CD4-positive, alpha-beta T cell treated with Interleukin-4 for 1 hour (primary cell): ENCODE measurements around the gene PIGR.

Experiments
- DNase-seq, 2 donors: peaks; one replicate each; pipeline ENCODE4 v3.0.0-alpha.2; 2020 to 2022

Gene PIGR

DNA sequence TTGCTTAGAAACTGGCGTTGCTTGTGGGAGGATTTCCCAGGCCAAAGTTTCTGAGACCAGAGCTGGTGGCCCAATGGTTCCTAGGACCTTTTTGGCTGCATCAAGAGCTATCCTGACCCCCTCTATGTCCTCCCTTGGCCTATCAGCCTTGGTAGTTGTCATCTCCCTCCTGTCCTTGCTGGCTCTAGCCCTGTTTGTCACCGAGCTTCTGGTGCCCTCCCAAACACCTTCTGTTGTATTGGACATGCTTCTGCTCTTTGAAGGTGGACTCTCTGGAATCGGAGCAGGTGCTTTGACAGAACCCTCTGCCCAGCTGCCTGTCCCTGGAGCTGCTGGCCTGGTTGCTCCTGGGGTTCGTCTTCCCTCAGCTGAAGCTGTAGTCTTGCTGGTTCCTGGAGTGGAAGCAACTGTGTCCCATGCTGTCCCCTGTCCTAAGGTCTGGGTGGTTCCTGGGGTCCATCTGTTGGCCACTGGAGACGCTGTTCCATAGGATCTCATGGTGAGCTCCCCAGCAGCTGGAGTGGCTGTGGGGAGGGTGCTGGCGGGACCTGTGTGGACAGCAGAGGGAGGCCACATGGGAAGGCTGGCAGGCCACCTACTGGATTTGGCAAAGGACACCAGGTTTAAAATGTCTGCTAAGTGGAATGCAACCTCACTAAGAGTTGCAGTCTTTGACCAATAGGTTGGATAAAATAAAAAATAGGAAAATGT lies 14.6 kb upstream of the PIGR start:
- no peak for DNase-seq

DNA sequence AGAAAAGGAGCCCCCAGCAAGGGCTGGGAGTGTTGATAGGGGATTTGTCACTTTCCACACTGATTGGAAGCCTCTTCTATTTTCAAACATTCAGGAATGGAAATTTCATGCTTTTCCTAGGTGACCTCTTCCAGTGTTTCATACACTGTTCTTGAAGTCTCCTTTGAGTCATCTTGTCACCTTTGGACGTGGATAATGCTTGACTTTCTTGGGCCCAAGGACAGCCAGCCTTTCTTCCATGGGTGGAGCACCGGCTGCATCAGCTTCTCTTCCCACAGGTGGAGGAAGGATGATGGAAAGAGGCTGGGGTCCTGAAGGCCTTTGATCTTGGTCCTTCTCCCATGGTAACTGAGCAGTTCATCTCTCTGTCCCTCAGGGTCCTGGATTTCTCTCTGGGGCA lies 11.9 kb upstream of the PIGR start:
- DNase-seq = no peak

- DNase-seq = no peak
Measured at GRCh38 chr1:206957639-206958038, 11.4 kb upstream of the PIGR start.

DNA sequence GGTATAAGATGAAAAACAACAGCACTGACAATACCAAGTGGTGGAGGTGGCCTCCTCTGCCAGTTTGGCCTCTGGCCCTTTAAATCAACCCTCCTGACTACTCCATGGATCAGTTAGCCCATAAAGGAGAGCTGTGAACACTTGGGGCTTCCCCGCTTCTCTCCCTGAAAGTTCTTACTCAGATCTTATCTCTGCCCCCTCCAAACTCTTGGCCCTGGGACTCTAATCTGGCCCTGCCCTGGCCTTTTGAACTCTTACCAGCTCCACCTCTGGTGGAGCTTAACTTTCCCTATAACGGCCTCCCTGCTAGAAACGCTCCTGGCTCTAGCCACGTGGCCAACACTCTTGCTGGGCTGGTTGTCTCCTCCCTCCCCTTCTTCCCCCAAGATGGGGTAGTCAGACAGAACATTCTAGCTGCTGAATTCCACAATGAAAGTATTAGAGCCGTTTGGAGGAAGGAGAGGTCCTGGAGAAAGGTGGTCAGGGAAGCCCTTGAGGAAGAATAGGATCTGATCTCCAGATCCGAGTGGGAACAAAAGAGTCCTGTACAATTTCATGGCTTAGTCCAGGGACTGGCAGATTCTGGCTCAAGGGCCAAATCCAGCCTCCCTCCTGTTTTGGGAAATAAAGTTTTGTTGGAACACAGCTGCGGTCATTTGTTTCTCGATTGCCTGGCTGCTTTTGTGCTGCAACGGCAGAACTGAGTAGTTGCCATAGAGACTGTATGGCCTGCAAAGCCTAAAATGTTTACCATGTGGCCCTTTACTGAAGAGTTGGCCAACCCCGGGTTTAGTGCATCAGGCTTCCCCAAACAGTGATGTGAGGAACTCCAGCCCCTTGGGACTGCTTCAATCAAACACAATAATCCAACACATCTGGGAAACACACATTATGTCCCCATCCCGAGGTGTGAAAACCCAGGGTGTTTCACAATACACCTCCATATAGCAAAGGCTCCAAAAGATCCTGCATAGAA lies 9.5 kb upstream of the PIGR start:
- no peak for DNase-seq

DNA sequence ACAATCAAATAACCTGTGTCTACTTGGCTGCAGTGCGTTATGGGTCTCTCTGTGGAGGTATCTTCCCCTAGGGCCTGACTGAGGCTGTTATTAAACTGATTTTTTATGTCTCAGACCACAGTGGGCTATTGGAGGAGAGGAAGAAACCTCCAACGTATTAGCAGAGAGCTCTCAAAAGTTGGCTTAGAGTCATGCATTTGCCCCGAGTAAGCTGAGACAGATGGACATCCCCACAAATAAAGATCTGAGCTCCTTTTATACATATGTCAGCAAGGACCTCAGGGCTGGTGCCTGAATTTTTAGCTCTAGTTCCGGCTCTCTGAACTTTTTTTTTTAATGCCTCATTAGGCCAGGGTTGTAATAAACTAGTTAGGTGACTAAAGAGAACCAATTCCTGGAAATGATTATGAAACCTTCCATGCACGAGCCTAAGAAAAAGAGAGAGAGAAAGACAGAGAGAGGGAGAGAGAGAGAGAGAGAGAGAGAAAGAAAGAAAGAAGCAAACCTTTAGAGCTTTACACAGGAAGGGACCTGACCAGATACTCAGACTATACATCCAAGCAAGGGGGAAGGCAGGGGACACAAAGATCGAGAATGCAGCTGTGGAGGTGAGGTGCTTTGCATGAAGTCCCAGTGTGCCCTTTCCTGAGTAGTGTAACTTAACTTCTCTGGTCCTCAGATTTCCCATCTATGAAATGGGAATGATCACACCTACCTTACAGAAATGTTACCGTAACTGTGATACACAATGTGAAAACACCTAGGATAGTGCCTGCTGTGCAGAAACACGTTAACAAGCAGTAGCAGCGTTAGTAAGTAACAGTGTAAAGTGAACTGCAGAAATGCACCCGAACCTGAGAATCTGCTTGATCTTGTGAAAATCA lies 8.4 kb upstream of the PIGR start:
- no peak for DNase-seq

- no peak for DNase-seq
Measured at GRCh38 chr1:206953626-206954025, 7.4 kb upstream of the PIGR start.

GRCh38 chr1:206953126-206953525 lies 6.9 kb upstream of the PIGR start:
- DNase-seq = no peak

DNA sequence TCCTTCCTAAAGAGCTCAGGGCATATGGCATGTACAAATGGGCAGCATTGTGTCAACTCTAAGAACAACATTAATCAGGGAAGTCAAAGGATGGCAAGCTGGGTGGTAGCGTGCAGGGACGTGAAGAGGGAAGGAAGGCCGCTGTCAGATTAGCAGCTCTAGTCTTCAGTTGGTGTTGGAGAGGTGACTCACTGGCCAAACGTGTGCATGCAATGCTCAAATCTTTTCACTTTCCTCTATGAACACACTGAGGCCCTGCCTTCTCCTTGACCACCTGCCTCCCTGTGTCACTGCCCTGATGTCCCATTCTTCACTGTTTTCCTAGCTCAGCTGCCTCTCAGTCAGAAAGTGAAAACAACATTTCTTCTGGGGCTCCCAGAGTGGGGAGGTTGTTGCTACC lies 5.9 kb upstream of the PIGR start:
- peak in 1 of 2 donors; percentile 25 for DNase-seq

GRCh38 chr1:206951318-206952100 lies 5.2 kb upstream of the PIGR start:
- DNase-seq = no peak

GRCh38 chr1:206949641-206950040 lies 3.4 kb upstream of the PIGR start:
- DNase-seq = no peak

GRCh38 chr1:206949208-206949607 lies 2.9 kb upstream of the PIGR start:
- DNase-seq = no peak

- no peak for DNase-seq
Measured at GRCh38 chr1:206947255-206947654, 989 bp upstream of the PIGR start.

GRCh38 chr1:206945779-206946178 lies 487 bp downstream of the PIGR start:
- DNase-seq = no peak

DNA sequence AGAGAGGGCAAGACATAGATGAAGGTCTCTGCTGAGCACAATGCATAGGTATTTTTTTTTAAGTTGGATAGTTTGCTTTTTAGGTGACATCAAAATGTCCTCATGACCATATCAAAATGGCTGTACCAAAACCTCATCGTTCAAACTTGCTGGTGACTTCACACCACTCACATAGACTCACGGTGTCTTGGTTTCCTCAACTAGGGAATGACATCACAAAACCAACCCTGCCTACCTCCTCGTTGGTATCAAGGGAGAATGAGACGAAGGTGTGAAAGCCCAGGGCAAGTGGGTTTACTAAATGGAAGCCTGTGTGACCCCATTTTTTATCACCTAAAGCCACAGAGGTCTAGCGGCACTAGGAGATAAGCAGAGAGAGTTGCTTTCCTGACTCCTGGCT lies 1.6 kb downstream of the PIGR start:
- peak in 1 of 2 donors; percentile 20 for DNase-seq

DNA sequence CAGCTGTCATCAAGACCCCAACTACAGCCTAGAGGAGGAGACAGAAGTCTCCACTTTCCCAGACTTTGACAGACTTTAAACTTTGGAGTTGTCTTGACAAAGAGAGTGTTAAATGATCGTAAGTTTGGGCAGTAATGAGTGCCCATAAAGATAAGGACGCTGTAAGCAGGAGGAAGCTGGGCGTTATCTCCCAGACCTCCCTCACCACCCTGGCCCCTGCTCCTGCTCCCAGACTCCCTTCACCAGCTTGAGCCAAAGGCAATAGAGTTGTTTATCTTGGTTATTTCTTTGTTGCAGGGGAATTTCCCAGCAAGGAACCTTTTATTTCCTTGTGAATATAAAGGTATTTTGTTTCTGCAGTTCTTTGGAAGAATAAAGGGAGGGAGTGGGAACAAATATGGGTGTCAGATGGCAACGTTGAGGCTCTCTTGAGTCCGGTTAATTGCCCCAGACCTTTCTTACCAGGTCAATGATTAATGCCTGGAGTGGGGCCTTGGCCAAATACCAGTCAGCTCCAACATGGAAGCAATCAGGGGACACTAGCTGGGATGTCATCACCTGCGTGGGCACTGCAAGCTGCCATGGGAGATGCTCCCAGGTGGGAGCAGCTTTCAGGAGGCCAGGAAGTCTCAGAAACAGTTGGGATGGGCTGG lies 4.4 kb downstream of the PIGR start:
- DNase-seq = no peak

DNA sequence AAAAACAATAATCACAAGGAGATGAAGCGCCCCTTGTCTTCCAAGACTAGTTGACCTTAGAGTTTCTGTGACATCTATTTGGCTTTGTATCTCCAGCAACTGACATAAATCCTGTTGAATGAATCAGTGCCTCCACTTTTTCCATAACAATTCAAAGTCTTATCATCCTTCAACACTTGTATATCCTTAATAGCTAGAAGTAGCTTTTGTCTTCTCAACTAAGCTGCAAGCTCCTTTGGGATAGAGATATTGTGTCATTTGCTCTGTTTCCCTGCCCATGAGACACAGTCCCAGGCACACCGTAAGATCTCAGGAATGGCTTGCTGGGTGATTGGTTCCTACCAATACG lies 5.7 kb downstream of the PIGR start:
- DNase-seq = no peak

GRCh38 chr1:206939841-206940587 lies 6.3 kb downstream of the PIGR start:
- no peak for DNase-seq

DNA sequence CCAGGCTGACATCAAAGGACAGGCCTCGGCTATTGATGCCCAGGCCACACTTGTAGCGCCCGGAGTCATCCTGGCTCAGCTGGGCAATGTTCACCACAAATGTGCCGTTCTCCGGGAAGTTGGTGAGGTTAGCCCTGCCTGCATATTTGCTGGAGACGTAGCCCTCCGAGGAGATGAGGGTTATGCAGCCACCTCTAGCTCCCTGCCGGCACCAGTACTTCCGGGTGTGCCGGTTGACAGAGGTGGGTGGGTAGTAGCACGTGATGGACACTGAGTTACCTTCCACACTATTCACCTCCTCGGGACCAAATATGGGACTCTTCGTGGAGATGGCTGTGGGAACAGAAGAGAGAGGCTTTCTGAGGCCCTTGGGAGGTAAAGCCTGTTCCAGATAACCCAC lies 7.1 kb downstream of the PIGR start:
- DNase-seq = no peak

DNA sequence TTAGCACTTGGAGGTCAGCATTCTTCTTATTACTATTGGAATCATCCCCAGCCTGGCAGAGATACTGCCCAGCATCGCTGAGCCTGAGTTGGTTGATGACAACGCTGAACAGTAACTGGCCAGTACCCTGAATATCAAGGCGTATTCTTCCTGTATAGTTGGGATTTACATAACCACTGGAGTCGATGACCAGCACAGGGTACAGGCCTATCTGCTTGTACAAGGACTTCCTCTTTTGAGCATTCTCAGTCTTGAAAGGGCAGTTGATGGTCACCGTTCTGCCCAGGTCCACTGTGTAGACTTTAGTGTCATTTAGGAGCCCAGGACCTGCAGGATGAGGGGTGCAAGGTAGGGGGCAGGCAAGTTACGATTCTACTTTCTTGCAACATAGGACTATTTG lies 8.8 kb downstream of the PIGR start:
- no peak for DNase-seq

DNA sequence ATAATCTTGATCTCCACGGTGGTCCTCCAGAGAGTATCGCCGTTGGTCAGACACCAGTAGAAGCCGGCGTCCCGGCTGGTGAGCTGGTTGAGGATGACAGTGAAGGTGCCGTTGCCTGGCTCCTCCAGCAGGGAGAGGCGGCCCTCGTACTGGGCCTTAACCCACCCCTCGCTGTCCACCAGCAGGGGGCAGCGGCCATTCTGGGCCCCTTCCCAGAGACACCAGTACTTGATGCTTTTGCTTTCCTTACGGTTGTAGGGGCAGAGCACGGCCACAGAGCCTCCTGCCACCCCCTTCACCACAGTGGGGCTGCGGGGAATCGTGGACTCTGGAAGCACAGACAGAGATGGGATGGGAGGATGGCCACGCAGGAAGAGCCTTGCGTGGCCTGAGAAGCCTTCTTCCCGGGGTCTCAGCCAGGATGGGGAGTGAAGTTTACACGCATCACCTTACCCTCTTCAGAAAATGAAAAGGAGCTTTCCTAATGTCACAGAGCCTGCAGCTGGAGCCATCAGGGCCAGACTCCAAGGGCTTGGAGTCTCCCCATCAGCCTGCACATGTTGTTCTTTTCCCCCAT lies 10.7 kb downstream of the PIGR start:
- DNase-seq = peak; percentile 36 to 46
